Measurements from ENCODE around the gene CPA2. TPM values are rescaled to one million over a fixed set of nuclear protein-coding genes. Genes with fewer than 3 reads are reported as not detected.

The CPA2 gene
- total RNA-seq, 1 experiment from 2014 or later: 1.9 TPM

GRCh38 chr7:130333832-130334231 lies 67.2 kb downstream of the CPA2 start:
- DNase-seq: no peak
- H3K9me3 ChIP-seq (replicated peaks): peaks cover 5% of the 10 kb centered on the region; the same call in 1 of the 2 replicates
- peaks cover 24% of the 10 kb centered on the region for H3K4me1 ChIP-seq
- H3K4me3 ChIP-seq: no peak overlapping the region
- H3K27me3 ChIP-seq: no peaks in the 10 kb centered on the region
- no peaks in the 10 kb centered on the region for H3K36me3 ChIP-seq
- H3K27ac ChIP-seq: no peak overlapping the region

DNA sequence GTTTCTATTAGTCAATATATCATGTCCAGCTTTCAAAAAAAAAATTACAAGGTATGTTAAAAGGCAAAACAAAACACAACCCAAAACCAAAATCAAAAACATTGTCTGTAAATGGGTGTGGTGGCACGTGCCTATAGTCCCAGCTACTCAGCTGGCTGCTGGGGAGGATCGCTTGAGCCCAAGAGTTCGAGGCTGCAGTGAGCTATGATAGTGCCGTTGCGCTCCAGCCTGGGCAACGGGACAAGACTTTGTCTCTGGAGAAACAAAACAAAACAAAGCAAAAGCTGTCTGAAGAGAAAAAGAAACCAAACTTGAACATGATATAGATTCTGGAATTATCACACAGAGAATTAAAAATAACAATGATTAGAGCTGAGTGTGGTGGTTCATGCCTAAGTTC lies 67.6 kb downstream of the CPA2 start:
- no peak overlapping the region for H3K4me3 ChIP-seq
- no peak overlapping the region for H3K27ac ChIP-seq

GRCh38 chr7:130337410-130337971 lies 70.8 kb downstream of the CPA2 start:
- H3K4me1 ChIP-seq: peaks cover 17% of the 10 kb centered on the region
- no peaks in the 10 kb centered on the region for H3K36me3 ChIP-seq
- no peak for DNase-seq
- no peak overlapping the region for H3K4me3 ChIP-seq
- peaks cover 4% of the 10 kb centered on the region for H3K9me3 ChIP-seq (replicated peaks)
- no peak overlapping the region; the same call in 1 of the 2 replicates for H3K27ac ChIP-seq
- no peaks in the 10 kb centered on the region for H3K27me3 ChIP-seq

More for the DNA sequence above, 67.6 kb downstream of the CPA2 start:
- Histone ChIP-seq H3K4me1 (peaks cover 26% of the 10 kb centered on the region), H3K27me3 (no peaks in the 10 kb centered on the region), H3K9me3 (replicated peaks) (peaks cover 5% of the 10 kb centered on the region; the same call in 1 of the 2 replicates), H3K36me3 (no peaks in the 10 kb centered on the region)
- DNase-seq: no peak

DNA sequence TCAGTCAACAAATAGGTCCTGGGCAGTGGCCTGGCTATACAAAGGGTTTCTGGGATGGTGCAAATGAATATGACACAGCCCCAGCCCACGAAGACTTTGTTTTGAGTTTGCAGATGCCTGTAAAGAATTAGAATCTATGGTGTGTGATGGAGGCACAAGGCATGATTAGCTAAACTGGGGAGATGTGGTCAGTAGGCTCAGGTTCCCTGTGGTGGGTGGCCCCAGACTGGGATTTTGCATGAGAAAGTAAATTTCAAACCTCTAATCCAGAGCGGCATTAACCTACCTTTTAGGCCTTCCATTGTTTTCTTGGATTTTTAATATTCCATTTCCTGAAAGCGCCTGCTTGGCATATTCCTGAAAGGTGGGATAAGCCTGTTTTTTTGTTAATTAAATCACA lies 71.6 kb downstream of the CPA2 start:
- no peaks in the 10 kb centered on the region; the same call in 1 of the 2 replicates for H3K9me3 ChIP-seq (replicated peaks)
- no peaks in the 10 kb centered on the region for H3K27me3 ChIP-seq
- H3K36me3 ChIP-seq: no peaks in the 10 kb centered on the region
- no peak overlapping the region for H3K4me3 ChIP-seq
- peak overlapping the region; percentile 22; the same call in 1 of the 2 replicates for H3K27ac ChIP-seq
- H3K4me1 ChIP-seq: peaks cover 17% of the 10 kb centered on the region
- peak in 1 of 2 experiments; percentile 56 for DNase-seq

Other genes with a start within 250 kb of the CPA2 start
- gene ZC3HC1, start 215.5 kb upstream of the CPA2 start, total RNA-seq (2014; rRNA removed; shearing (Covaris generic)): 36.1 and 37.7 TPM in 2 replicates
- 76.3 and 92.0 TPM in 2 replicates for gene KLHDC10, start 196.3 kb upstream of the CPA2 start, total RNA-seq (2014; rRNA removed; shearing (Covaris generic))
- gene TMEM209, start 61.5 kb upstream of the CPA2 start, total RNA-seq (2014; rRNA removed; shearing (Covaris generic)): 32.7 and 33.9 TPM in 2 replicates
- not detected in 2 replicates for gene SSMEM1, start 59.0 kb upstream of the CPA2 start, total RNA-seq (2014; rRNA removed; shearing (Covaris generic))
- gene CPA4, start 26.3 kb downstream of the CPA2 start, total RNA-seq (2014; rRNA removed; shearing (Covaris generic)): 3.2 and 4.8 TPM in 2 replicates
- gene CPA5, start 78.0 kb downstream of the CPA2 start, total RNA-seq (2014; rRNA removed; shearing (Covaris generic)): 2.6 and 3.3 TPM in 2 replicates
- gene CPA1, start 113.6 kb downstream of the CPA2 start, total RNA-seq (2014; rRNA removed; shearing (Covaris generic)): 0.81 and 1.1 TPM in 2 replicates
- gene CEP41, start 174.2 kb downstream of the CPA2 start, total RNA-seq (2014; rRNA removed; shearing (Covaris generic)): 39.4 and 39.9 TPM in 2 replicates
- gene MEST, start 225.2 kb downstream of the CPA2 start, total RNA-seq (2014; rRNA removed; shearing (Covaris generic)): 1,979 and 2,085 TPM in 2 replicates

All from SJCRH30 (cell line).